Stimulated activated CD8-positive, alpha-beta memory T cell treated with anti-CD3 and anti-CD28 coated beads, Interleukin-2, amount 100 ng/mL, for 1 hour (primary cell): ENCODE data around the gene MRPS18A.
"Not testable (repeated sequence)": the region's sequence is repeated elsewhere in the genome, so short reads cannot be mapped to it uniquely, and the experiment has no call there.

Experiments used
- DNase-seq, 2 donors: peaks; one replicate each; pipeline ENCODE4 v3.0.0-alpha.2; 2020; ENCODE audit warnings: low read depth in 2 of 2

The MRPS18A gene

DNA sequence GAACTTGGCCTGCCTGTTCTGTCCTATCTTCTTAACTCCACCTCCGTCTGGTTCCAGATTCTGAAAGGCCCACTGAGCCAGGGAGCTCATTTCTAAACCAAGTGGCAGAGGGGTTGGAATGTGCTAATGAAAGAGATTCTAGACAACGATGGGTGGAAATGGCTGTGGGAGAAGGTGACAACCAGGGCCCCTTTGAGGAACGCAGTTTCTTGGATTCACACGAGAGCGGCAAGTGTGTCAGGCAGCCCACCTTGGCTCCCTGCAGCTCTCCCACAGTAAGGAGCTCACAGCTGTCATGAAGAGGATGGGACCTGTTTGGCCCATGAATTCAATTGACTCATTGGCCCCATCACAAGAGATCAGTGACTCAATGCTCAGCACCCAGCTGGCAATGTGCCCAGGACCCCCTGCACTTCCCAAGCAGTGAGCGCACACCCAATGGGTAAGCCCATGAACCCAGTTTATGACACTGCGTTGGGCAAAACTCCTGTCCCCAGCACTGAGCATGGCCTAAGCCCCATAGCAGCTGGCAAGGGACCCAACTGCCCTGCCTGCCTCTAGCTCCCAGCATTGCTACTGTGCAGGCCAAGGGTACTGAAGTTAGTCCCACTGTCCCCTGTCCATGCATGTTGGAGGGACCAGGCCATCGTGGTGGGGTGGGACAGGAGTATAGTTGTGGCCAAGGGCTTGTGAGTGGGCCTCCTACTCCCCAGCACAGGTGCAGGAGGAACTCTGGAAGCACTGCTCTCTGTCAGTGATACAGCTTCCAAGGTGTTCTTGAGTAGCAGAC is 16.4 kb downstream of the MRPS18A start:
- no peak for DNase-seq

DNA sequence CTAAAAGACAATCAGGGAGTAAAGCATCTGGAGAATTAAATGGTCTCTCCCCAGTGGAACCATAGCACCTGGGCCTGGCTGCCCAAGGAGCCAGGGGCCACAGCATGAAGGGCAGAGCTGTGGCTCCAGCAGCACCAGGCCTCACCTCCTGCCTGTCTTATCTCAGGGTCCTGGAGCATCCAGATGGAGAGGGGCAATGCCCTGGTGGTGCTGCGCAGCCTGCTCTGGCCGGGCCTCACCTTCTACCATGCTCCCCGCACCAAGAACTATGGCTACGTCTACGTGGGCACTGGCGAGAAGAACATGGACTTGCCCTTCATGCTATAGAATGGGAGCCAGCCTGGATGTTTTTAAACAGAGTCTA is 17.0 kb downstream of the MRPS18A start:
- DNase-seq = no peak

DNA sequence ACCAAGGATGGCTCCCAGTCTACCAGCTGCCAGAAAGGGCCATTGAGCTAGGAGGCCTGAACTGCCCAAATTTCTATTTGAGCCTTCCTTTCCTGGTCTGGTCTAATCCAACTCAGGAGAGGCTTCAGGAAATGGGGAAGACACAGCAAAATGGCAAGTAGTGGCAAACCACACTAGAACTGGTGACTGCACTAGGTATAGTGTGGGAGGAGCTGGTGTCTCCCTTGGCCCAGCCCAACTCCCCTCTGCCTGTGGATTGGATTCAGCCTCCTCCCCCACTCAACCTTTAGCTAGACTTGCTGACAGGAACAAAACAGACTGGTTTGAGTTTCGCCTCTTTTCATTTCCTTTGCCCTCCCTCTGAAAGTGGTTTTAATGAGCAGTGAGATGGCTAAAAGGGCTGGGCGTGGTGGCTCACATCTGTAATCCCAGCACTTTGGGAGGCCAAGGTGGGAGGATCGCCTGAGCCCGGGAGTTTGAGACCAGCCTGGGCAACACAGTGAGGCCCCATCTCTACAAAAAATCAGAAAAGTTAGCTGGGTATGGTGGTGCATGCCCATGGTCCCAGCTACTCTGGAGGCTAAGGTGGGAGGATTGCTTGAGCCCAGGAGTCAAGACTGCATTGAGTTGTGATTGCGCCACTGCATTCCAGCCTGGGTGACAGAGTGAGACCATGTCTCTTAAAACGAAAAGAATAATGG is 17.5 kb downstream of the MRPS18A start:
- no peak for DNase-seq

DNA sequence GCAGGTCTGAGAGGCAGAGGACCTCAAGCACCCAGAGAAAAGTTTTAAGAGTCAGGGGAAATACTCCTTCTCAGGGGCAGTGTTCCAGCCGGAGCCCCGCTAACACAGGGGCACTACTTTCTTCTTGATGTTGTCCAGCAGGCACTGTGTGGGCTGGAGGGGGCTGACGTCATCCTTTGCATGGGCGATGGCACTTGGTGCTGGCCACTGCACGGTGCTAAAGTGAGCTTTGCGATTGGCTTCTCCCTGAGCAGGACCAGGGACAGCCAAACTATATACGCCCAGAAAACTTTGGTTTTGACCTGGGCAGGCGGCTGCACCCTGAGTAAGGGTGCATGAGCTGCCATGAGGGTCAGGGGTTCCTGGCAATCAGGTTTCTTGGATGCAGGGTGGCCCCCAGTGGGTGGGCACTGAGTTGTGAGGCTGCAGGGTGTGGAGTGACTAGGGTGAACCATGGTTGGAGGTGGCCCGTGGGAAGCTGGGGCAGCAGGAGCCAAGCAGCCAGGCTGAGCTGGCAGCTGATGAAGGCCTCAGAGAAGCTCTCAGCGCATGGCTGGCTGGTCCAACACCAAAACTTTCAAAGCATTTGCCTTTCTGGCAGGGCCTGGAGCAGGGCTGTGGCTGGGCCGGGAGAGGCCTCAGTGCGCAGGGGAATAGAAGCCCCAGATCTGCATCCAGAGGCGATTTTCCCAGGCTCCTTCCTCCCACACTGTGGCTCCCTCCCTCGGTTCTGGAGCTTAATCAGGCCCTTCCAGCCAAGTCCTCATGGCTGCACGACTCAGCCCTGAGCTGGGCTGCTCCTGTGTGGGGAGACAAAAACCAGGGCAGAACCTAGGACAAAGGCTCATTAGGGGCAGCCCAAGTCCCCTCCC is 18.3 kb downstream of the MRPS18A start:
- DNase-seq = no peak

DNA sequence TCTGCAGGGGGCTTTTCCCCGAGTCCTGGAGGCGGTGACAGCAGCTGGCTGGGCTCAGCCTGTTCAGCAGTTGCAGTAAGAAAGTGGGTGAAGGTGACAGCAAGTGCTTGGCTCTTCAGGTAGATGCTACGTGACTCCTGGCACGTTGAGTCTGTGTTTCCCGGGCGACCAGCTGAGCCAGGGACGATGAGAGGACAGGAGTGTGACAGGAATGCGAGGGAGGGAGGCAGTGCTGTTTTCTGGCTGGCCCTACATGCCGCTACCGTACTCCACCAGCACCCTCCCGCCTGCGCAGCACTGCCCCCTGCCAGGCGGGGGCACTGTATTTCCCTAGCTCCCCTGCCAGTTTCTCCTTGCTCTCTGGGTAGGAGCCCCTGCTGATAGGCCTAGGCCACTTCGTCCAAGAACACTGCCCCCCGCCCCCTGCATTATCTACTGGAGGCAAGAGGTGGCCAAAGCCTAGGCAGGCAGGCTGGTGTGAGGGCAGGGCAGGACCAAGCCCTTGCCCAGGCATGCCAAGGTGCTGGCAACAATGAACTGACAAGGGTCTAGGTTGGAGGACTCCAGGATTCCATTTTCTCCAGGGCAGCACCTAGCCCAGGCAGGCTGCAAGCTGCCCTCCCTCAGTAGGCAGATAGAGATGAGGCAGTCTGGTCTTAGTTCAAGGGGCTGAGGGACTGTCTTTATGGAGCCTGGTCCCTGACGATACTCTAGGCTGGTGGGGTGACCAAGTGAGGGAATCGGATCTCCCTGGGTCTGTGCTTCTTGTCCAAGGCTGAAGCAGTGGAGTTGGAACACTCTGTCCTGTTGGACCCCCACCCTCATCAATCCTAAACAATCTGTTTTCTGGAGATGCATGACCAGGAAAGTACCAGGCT is 19.2 kb downstream of the MRPS18A start:
- no peak for DNase-seq

DNA sequence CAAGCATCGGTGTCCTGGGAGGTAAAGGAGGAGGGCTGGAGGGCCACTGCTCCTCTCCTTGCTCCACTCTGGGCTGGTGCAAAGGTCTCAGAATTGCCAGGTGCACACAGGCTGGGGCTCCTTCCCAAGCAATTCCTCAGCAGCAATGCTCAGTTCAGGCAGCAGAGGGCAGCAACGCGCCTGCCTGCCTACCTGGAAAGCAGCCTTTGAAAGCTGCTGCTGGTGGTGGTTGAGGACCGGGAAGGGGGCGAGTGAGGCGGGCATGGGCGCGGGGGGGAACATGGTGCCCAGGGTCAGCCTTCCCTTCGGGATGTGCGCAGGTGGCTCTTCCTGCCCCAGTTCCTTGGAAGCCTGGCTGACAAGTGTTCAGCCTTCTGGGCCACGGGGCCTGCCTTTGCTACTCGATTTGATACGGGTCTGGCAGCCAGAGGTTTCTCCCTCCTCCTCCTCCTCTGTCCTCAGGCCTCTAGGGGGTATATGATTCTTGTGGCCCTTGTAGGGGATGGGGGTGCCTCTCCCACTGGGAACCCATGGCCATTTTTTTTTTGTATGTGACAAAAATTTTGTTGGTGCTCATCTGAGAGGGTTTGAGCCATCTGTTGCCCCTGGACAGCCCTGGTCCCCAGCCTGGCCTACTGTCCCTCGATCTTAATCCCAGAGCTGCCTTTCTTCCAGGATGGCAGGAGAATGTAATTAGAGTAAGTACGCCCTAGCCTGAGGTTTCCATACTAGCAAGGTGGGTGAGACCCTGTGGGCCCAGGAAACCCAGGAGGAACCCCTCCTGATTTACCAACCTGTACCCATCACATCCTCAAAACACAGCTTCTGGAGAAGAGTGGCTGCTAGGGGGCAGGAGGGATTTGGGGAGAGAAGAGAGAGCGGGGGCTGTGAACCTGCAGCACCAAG is 20.1 kb downstream of the MRPS18A start:
- DNase-seq = peak; percentile 38 to 64

DNA sequence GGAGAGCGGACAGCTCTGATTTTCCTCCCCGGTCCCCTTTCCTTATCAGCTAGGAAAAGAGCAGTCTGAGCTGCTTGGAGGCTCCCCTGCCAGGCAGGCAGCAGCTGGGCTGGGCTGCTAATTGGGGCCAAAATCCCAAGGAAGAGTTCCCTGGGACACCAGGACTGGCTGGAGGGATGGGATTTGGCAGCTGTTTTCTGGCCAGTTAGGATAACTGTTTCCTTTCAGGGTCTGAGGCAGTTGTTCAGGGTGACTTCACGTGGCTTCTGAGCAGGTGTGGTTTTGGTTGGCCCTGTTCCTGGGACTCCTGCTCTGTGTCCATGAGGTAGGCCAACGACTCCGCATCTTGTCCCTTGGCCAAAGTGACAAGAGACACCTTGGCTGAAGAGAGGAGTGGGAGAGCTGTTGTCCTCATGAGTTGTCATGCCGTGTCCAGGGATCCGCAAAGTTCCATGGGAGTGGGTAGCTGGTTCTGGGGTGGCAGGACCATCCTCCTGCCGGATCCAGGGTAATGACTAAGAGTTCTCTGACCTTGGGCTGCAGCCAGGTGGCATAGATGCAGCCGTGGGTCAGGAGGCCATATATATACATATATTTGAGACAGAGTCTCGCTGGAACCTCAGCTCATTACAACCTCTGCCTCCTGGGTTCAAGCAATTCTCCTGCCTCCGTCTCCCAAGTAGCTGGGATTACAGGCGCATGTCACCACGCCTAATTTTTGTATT is 21.2 kb downstream of the MRPS18A start:
- DNase-seq = no peak

DNA sequence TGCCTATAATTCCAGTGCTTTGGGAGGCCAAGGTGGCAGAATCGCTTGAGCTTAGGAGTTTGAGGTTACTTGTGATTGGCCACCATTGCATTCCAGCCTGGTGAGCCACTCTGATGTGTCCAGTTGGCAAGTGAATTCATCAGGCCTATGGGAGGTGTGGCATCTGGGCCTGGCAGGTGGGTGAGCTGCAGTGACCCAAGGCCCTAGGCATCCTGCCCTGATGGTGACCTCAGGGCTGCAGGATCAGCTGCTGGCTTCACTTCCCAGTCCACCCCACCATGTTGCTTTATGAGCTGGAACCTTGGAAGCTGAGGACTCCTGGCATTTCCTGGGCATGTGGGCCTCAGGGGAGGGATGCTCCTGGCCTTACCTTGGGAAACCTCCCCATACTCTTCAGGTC is 22.2 kb downstream of the MRPS18A start:
- DNase-seq = no peak

DNA sequence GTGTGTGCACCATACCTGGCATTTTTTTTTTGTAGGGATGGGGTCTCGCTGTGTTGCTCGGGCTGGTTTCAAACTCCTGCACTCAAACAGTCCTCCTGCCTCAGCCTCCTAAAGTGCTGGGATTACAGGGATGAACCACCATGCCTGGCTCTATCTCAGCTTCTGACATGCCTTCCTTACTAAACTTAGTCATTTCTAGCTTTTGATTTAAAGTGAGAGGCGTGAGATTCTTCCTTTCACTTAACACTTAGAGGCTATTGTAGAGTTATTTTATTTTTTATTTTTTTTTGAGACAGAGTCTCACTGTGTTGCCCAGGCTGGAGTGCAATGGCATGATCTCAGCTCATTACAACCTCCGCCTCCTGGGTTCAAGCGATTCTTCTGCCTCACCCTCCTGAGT is 24.6 kb downstream of the MRPS18A start:
- DNase-seq = not testable (repeated sequence)

DNA sequence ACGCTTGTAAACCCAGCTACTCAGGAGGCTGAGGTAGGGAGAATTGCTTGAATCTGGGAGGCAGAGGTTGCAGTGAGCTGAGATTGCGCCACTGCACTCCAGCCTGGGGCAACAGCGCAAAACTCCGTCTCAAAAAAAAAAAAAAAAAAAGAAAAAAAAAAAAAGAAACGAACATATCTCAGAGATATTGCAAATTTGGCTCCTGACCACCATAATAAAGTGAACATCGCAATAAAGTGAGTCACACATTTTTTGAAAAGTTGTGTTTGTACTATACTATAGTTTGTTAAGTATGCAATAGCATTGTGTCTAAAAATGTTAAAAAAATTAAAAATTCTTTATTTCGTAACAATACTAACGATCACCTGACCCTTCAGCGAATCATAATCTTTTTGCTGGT is 29.4 kb downstream of the MRPS18A start:
- no peak for DNase-seq

DNA sequence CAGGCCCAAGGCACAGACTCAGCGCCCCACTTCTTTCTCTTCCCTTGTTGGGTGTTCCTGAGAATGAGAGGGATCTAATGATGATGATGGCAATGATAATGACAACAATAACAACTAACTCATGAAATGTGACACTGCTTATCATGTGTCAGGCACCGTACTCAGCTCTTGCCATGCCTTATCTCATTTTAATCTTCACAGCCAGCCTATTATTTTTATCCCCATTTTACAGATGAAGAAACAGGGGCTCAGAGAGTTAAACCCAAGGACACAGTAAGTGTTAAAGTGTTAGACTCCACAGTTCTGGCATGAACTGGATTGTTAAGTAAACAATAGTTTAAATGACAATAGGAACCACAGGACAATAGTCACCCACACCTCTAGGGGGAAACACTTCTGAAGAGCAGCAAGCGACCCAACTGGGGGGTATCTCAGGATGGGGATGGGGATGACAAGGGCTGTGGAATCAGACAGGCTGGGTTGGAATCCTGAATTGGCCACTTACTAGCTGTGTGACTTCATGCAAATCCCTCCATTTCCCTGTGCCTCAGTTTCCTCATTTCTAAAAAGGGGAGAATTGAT is 30.3 kb downstream of the MRPS18A start:
- no peak for DNase-seq

DNA sequence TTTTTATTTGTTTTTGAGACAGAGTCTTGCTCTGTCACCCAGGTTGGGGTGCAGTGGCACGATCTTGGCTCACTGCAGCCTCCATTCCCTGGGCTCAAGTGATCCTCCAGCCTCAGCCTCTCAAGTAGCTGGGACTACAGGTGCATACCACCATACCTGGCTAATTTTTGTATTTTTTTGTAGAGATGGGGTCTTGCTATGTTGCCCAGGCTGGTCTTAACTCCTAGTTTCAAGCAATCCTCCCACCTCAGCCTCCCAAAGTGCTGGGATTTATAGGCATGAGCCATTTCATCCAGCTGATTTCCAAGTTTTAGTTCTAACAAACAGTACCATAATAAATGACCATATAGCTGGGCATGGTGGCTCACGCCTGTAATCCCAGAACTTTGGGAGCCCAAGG is 34.8 kb downstream of the MRPS18A start:
- not testable (repeated sequence) for DNase-seq

DNA sequence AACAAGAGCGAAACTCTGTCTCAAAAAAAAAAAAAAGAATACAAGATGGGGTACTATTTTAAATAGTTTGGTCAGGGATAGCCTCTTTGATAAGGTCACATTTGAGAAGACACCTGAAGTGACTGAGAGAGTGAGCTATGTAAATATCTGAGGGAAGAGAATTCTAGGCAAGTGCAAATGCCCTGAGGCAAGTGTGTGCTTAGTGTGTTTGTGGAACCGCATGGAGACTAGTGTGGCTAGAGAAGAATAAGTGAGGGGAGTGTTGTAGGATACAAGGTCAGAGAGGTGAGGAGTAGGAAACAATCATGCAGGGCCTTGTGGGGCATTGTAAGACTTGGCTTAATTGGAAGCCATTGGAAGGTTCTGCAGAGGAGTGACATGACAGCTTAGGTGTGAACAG is 39.3 kb downstream of the MRPS18A start:
- no peak for DNase-seq

DNA sequence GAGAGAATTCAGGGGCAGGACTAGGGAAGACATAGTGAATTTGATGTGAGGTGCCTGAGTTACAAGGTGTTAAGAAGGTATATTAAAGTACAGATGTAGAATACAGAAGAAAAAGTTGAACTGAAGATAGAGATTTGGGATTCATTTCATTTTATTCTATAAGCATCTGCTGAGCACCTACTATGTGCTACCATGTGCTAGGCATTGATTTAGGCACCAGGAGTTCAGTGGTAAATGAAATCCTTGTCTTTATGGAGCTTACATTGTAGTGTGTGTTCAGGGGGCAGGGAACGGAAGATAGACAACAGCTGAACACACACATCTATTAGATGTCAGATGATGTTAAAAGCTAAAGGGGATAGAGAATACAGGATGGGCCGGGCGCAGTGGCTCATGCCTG is 40.0 kb downstream of the MRPS18A start:
- DNase-seq = no peak

DNA sequence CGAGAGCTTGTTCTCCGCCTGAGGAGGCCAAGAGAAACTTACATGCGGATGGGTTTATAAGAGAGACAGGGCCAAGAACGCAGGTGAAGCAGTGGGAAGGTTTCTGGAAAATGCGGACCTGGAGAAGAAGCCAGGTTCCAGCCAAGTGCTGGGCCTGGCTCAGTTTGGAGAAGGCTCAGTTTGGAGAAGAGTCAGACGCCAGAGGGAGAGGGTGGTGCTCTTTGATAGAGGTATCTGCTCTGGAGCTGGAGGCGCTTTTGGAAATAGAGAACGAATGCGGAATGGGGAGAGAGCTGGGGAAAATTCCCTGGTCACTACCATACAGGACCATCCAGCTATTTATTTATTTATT is 42.0 kb downstream of the MRPS18A start:
- DNase-seq = no peak

DNA sequence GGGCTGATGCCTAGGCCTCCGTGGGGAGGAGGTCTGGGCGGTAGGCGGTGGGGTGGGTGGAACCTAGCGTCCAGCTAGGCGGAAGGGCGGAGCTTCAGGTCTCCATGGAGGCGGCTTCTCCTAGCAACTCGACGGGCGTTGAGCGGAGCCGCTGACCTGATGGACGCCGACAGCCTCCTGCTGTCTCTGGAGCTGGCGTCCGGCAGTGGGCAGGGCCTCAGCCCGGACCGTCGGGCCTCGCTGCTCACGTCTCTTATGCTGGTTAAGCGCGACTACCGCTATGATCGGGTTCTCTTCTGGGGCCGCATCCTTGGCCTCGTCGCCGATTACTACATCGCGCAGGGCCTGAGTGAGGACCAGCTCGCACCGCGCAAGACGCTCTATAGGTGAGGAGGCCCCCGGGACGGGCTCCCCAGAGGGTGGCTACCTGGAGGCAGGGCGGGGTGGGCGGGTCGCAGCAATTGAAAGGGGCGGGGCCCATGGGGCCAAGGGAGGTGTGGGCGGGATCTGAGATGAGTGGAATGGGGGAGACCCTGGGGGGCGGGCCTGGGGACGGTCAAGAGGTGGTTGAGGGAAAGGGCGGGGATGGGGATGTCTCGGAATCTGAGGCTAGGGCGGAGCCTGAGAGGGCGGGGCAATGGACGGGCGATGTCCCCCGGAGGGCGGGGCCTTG is 42.5 kb downstream of the MRPS18A start, which contains the start of gene RSPH9:
Gene RSPH9, plus strand, starts transcription at position 97 of the 673 bp plus-strand sequence. Its CDS starts 63 bp downstream, at position 160.
- DNase-seq = no peak

DNA sequence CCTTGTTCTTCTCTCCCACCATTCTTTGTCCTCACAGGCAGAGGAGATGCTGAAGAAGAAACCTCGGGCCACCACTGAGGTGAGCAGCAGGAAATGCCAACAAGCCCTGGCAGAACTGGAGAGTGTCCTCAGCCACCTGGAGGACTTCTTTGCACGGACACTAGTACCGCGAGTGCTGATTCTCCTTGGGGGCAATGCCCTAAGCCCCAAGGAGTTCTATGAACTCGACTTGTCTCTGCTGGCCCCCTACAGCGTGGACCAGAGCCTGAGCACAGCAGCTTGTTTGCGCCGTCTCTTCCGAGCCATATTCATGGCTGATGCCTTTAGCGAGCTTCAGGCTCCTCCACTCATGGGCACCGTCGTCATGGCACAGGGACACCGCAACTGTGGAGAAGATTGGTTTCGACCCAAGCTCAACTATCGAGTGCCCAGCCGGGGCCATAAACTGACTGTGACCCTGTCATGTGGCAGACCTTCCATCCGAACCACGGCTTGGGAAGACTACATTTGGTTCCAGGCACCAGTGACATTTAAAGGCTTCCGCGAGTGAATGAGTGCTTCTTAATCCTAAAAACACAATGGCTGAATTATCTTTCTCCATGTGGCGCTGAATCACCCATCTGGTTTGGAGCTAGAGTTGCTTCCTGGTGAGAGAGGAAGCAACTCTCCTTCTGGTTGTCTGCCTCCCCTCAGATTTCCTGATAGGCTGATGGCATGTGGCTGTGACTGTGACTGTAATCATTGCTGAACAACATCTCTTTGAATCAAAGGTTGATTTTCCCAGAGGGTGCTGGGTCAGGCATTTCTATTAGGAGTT is 47.4 kb downstream of the MRPS18A start:
- no peak for DNase-seq

DNA sequence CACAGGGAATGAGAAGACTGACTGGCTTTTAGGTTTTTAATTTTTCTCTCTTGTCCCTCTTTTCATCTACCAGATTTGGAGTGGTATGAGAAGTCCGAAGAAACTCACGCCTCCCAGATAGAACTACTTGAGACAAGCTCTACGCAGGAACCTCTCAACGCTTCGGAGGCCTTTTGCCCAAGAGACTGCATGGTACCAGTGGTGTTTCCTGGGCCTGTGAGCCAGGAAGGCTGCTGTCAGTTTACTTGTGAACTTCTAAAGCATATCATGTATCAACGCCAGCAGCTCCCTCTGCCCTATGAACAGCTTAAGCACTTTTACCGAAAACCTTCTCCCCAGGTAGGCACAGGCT is 51.3 kb downstream of the MRPS18A start:
- DNase-seq = no peak
